HepG2 (cell line): ENCODE measurements around the gene EGFL8. TPM values are rescaled to one million over a fixed set of nuclear protein-coding genes. Genes with fewer than 3 reads are reported as not detected.

ENCODE experiments used
- AGO2 ChIP-seq: fragments of 200-400 bp; formaldehyde crosslinking; optimal IDR thresholded peaks from 2 replicates; pipeline ENCODE3; 2017; ENCODE audit warnings: mild to moderate bottlenecking, low read depth, low read length, moderate library complexity
- BCL6 ChIP-seq: IDR thresholded peaks from 2 replicates; pipeline ENCODE4 v1.6.1; 2016; ENCODE audit warnings: missing genetic modification reagents, missing compliant biosample characterization
- IKZF1 ChIP-seq: fragments of 450-650 bp; IDR thresholded peaks from 2 replicates; pipeline ENCODE4 v1.7.1; 2016
- MEF2D ChIP-seq: sonication (generic); formaldehyde crosslinking; IDR thresholded peaks from 2 replicates; pipeline ENCODE4 v1.5.1; 2020; ENCODE audit warnings: mild to moderate bottlenecking, missing genetic modification reagents
- NONO ChIP-seq, 2 experiments: fragments of 450-650 bp in 1 of 2; sonication (generic) in 1 of 2; formaldehyde crosslinking in 1 of 2; IDR thresholded peaks in 1 of 2; conservative IDR thresholded peaks in 1 of 2; 2 replicates each; pipeline versions ENCODE4 v1.6.1 to v1.8.0; 2017 to 2022; ENCODE audit warnings: mild to moderate bottlenecking in 1 of 2, missing genetic modification reagents in 1 of 2, moderate library complexity in 1 of 2
- POLR2AphosphoS2 ChIP-seq: IDR thresholded peaks from 2 replicates; pipeline ENCODE4 v1.6.1; 2011; ENCODE audit warnings: low read depth, low read length, improper control_type of control experiment
- RFX5 ChIP-seq: IDR thresholded peaks from 2 replicates; pipeline ENCODE4 v1.6.1; 2011; ENCODE audit warnings: low read depth, low read length, improper control_type of control experiment
- SNAI1 ChIP-seq: sonication (generic); formaldehyde crosslinking; IDR thresholded peaks from 2 replicates; pipeline ENCODE4 v1.5.0; 2020; ENCODE audit warnings: mild to moderate bottlenecking, missing genetic modification reagents, borderline replicate concordance
- SP5 ChIP-seq: IDR thresholded peaks from 2 replicates; pipeline ENCODE4 v1.6.1; 2016; ENCODE audit warnings: low read depth, borderline replicate concordance
- TOE1 ChIP-seq: sonication (generic); formaldehyde crosslinking; IDR thresholded peaks from 2 replicates; pipeline ENCODE4 v1.4.0; 2020; ENCODE audit warnings: mild to moderate bottlenecking, missing genetic modification reagents
- ZNF256 ChIP-seq: sonication (generic); formaldehyde crosslinking; conservative IDR thresholded peaks from 2 replicates; pipeline ENCODE4 v1.4.0; 2020; ENCODE audit warnings: missing genetic modification reagents
- ZNF260 ChIP-seq: sonication (generic); formaldehyde crosslinking; IDR thresholded peaks from 2 replicates; pipeline ENCODE4 v1.4.0; 2020; ENCODE audit warnings: missing genetic modification reagents, low read depth, mild to moderate bottlenecking, borderline replicate concordance
- ZNF34 ChIP-seq: sonication (generic); formaldehyde crosslinking; IDR thresholded peaks from 2 replicates; pipeline ENCODE4 v1.4.0; 2020; ENCODE audit warnings: mild to moderate bottlenecking, missing genetic modification reagents, borderline replicate concordance
- ZNF501 ChIP-seq: sonication (generic); formaldehyde crosslinking; IDR thresholded peaks from 2 replicates; pipeline ENCODE4 v1.5.1; 2020; ENCODE audit warnings: mild to moderate bottlenecking, moderate library complexity, missing genetic modification reagents
- ZNF674 ChIP-seq: sonication (generic); formaldehyde crosslinking; IDR thresholded peaks from 2 replicates; pipeline ENCODE4 v1.5.0; 2020; ENCODE audit warnings: low read depth, mild to moderate bottlenecking, missing genetic modification reagents
- ZNF773 ChIP-seq: sonication (generic); formaldehyde crosslinking; IDR thresholded peaks from 2 replicates; pipeline ENCODE4 v1.4.0; 2020; ENCODE audit warnings: missing genetic modification reagents, borderline replicate concordance
- ZNF879 ChIP-seq: sonication (generic); formaldehyde crosslinking; IDR thresholded peaks from 2 replicates; pipeline ENCODE4 v1.8.1; 2023; ENCODE audit warnings: missing genetic modification reagents
- polyA plus RNA-seq, 8 experiments: library from polyadenylated mRNA; depleted of rRNA in 3 of 8; stranded (reverse) in 7 of 8; unstranded in 1 of 8; fragments of >200 nt; fragmentation: Illumina TruSeq in 4 of 8; extraction: Trizol in 4 of 8; gene quantifications; 2 replicates each; pipeline versions ENCODE4 v1.2.1 to v1.2.3, GENCODE V29; 2011 to 2016; ENCODE audit warnings: low read depth in 4 of 8, missing spikeins in 1 of 8, mixed read lengths in 1 of 8; ENCODE audit not compliant: insufficient read depth in 1 of 8
- total RNA-seq, 5 experiments: library from RNA; depleted of rRNA; stranded (reverse); fragments of >200 nt; fragmentation: Illumina TruSeq; extraction: Trizol; gene quantifications; 2 replicates each; pipeline ENCODE4 v1.2.3, GENCODE V29; 2016; ENCODE audit warnings: low read depth in 1 of 5
- TF ChIP-seq, protein P1 (sequence below): IDR thresholded peaks from 2 replicates; pipeline ENCODE4 v1.6.1; 2016; ENCODE audit warnings: mild to moderate bottlenecking
- TF ChIP-seq, protein P2 (sequence below): sonication (generic); formaldehyde crosslinking; IDR thresholded peaks from 2 replicates; pipeline ENCODE4 v1.5.0; 2020; ENCODE audit warnings: missing genetic modification reagents, mild to moderate bottlenecking, borderline replicate concordance
- TF ChIP-seq, protein P3 (sequence below): sonication (generic); formaldehyde crosslinking; IDR thresholded peaks from 2 replicates; pipeline ENCODE4 v1.4.0; 2020; ENCODE audit warnings: mild to moderate bottlenecking, missing genetic modification reagents, borderline replicate concordance
- TF ChIP-seq, protein P4 (sequence below): sonication (generic); formaldehyde crosslinking; conservative IDR thresholded peaks from 2 replicates; pipeline ENCODE4 v1.8.0; 2022; ENCODE audit warnings: low read depth, missing genetic modification reagents

The EGFL8 gene
- total and polyA plus RNA-seq, 2 of the 13 experiments (the other 11 are each of a cell fraction or from before 2014, with no cell fraction given) = 10.0 to 11.5 TPM

DNA sequence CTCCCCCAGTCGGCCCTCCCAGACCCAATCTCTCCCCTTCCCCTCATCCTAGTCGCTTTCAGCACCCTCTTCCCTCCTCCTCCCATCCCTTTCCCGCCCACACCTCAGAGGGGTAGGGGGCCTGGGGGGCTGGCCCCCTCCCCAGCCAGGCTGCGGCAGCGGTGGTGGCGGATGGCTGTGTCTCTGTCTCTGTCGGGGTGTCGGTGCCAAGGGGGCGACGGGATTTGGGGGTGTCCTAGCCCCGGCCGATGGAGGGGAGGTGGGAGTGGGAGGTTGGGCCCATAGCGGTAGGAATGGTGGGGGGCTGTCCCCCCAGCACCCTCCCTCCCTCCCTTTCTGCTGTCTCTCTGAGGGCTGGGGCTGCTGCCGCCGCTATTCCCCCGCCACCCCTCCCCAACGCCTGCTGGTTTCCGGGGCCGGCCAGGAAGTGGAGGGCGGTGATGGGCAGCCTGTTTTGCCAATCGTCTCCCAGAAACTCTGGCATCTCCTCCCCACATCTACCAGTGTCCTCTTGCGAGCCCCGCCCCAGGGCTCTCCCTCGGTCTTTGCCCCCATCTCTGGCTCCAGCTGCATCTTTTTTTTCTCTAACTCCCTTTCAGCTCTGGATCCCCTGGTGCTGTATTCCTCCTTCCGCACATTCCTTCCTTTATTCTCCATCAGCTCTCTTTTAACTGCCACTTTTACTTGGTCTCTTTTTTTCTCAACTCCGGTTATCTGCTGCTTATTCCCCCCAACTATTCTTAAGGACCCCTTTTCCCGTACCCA lies 11.5 kb downstream of the EGFL8 start, which contains the start of gene AGPAT1 (continued):
- TF ChIP-seq, protein P1, sequence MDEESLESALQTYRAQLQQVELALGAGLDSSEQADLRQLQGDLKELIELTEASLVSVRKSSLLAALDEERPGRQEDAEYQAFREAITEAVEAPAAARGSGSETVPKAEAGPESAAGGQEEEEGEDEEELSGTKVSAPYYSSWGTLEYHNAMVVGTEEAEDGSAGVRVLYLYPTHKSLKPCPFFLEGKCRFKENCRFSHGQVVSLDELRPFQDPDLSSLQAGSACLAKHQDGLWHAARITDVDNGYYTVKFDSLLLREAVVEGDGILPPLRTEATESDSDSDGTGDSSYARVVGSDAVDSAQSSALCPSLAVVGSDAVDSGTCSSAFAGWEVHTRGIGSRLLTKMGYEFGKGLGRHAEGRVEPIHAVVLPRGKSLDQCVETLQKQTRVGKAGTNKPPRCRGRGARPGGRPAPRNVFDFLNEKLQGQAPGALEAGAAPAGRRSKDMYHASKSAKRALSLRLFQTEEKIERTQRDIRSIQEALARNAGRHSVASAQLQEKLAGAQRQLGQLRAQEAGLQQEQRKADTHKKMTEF (CRISPR knock-in tag) = peak; percentile 53
- no peak for TF ChIP-seq POLR2AphosphoS2
- TF ChIP-seq ZNF501 (CRISPR knock-in tag) = no peak
- TF ChIP-seq ZNF773 (CRISPR knock-in tag) = no peak
- no peak; the same call in 1 of the 2 replicates for TF ChIP-seq IKZF1
- no peak for TF ChIP-seq SNAI1
- TF ChIP-seq, protein P2, sequence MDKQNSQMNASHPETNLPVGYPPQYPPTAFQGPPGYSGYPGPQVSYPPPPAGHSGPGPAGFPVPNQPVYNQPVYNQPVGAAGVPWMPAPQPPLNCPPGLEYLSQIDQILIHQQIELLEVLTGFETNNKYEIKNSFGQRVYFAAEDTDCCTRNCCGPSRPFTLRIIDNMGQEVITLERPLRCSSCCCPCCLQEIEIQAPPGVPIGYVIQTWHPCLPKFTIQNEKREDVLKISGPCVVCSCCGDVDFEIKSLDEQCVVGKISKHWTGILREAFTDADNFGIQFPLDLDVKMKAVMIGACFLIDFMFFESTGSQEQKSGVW (CRISPR knock-in tag) = no peak
- no peak for TF ChIP-seq ZNF256
- TF ChIP-seq SP5 = peak; percentile 65; the same call in 1 of the 2 replicates
- no peak for TF ChIP-seq ZNF260
- TF ChIP-seq TOE1 (CRISPR knock-in tag) = no peak
- 0 out of 2 replicates have a peak, but pooled peaks have one; percentile 34 for TF ChIP-seq ZNF674 (CRISPR knock-in tag)
- TF ChIP-seq MEF2D (CRISPR knock-in tag) = 0 out of 2 replicates have a peak, but pooled peaks have one; percentile 53
- TF ChIP-seq RFX5 = no peak
- TF ChIP-seq NONO (IDR thresholded peaks at IDR 0.05) = no peak
- TF ChIP-seq NONO (CRISPR knock-in tag; conservative IDR thresholded peaks at IDR 0.05) = 0 out of 2 replicates have a peak, but pooled peaks have one; percentile 40
- peak; percentile 89 for TF ChIP-seq AGO2
- TF ChIP-seq, protein P3, sequence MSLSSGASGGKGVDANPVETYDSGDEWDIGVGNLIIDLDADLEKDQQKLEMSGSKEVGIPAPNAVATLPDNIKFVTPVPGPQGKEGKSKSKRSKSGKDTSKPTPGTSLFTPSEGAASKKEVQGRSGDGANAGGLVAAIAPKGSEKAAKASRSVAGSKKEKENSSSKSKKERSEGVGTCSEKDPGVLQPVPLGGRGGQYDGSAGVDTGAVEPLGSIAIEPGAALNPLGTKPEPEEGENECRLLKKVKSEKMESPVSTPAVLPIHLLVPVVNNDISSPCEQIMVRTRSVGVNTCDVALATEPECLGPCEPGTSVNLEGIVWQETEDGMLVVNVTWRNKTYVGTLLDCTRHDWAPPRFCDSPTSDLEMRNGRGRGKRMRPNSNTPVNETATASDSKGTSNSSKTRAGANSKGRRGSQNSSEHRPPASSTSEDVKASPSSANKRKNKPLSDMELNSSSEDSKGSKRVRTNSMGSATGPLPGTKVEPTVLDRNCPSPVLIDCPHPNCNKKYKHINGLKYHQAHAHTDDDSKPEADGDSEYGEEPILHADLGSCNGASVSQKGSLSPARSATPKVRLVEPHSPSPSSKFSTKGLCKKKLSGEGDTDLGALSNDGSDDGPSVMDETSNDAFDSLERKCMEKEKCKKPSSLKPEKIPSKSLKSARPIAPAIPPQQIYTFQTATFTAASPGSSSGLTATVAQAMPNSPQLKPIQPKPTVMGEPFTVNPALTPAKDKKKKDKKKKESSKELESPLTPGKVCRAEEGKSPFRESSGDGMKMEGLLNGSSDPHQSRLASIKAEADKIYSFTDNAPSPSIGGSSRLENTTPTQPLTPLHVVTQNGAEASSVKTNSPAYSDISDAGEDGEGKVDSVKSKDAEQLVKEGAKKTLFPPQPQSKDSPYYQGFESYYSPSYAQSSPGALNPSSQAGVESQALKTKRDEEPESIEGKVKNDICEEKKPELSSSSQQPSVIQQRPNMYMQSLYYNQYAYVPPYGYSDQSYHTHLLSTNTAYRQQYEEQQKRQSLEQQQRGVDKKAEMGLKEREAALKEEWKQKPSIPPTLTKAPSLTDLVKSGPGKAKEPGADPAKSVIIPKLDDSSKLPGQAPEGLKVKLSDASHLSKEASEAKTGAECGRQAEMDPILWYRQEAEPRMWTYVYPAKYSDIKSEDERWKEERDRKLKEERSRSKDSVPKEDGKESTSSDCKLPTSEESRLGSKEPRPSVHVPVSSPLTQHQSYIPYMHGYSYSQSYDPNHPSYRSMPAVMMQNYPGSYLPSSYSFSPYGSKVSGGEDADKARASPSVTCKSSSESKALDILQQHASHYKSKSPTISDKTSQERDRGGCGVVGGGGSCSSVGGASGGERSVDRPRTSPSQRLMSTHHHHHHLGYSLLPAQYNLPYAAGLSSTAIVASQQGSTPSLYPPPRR (CRISPR knock-in tag) = peak; percentile 57; the same call in 1 of the 2 replicates
- TF ChIP-seq ZNF34 (CRISPR knock-in tag) = no peak
- TF ChIP-seq, protein P4, sequence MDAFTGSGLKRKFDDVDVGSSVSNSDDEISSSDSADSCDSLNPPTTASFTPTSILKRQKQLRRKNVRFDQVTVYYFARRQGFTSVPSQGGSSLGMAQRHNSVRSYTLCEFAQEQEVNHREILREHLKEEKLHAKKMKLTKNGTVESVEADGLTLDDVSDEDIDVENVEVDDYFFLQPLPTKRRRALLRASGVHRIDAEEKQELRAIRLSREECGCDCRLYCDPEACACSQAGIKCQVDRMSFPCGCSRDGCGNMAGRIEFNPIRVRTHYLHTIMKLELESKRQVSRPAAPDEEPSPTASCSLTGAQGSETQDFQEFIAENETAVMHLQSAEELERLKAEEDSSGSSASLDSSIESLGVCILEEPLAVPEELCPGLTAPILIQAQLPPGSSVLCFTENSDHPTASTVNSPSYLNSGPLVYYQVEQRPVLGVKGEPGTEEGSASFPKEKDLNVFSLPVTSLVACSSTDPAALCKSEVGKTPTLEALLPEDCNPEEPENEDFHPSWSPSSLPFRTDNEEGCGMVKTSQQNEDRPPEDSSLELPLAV (CRISPR knock-in tag) = no peak
- no peak for TF ChIP-seq BCL6
- no peak for TF ChIP-seq ZNF879 (CRISPR knock-in tag)
